Activated naive CD4-positive, alpha-beta T cell (primary cell): Measurements from ENCODE around the gene AIRE.
A peak's percentile ranks its signal among the peaks of the same experiment; 100 is the strongest.
"Not testable (repeated sequence)": the region's sequence is repeated elsewhere in the genome, so short reads cannot be mapped to it uniquely, and the experiment has no call there.

ENCODE experiments used
- DNase-seq, 4 experiments: peaks; one replicate each; lab custom pipeline; 2025; lab: John Stamatoyannopoulos, UW

Gene AIRE

DNA sequence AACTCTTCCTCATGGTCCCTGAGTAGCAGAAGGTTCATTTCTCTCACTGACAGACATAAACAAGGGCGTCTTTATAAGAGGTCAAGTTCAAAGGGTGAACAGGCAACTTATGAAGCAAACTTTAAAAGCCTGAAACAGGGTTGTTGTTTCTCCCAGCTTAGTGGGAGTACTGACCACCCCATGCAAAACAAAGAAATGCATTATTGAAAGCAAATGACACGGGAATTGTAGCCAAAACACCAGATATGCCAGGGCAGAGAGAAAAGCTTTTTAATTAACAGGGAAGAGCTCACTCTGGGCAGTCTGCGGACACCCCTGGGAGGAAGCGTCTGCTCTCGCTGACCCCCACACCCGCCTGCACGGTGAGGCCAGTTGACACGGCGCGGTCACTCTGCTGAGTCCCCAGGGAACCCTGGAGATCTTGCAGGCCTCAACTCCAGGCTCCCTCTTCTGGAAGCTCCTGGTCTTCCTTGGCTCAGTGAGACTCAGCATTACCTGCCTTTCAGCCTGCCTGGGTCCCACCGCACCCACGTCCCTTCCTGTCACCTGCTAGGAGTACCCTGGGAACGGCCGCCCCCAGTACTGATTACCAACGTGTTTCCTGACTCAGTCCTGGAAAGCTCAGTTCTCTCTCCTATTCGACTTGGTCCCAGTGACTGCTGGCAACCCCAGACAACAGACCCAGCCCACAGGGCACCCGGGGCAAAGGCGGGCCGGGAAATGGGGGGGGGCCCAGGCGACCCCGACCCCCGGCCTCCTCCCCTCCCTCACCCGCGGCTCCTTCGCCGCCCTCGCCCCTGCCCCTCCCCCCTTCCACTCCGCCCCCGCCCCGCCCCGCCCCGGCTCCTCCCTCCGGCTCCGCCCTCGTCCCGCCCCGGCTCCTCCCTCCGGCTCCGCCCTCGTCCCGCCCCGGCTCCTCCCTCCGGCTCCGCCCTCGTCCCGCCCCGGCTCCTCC, 52.5 kb downstream of the AIRE start:
- DNase-seq, result no peak

- peak; percentile 93 to 96 (median 95) for DNase-seq
Observed at GRCh38 chr21:44338971-44339910, 53.6 kb downstream of the AIRE start, which contains the start of gene CFAP410. TSS of gene CFAP410 (minus strand) at chr21:44339390. CDS start at chr21:44339194, 196 bp downstream.

- not testable (repeated sequence) for DNase-seq
Observed at GRCh38 chr21:44341726-44342458, 56.2 kb downstream of the AIRE start.

GRCh38 chr21:44342981-44343380, 57.3 kb downstream of the AIRE start:
- not testable (repeated sequence) for DNase-seq

DNA sequence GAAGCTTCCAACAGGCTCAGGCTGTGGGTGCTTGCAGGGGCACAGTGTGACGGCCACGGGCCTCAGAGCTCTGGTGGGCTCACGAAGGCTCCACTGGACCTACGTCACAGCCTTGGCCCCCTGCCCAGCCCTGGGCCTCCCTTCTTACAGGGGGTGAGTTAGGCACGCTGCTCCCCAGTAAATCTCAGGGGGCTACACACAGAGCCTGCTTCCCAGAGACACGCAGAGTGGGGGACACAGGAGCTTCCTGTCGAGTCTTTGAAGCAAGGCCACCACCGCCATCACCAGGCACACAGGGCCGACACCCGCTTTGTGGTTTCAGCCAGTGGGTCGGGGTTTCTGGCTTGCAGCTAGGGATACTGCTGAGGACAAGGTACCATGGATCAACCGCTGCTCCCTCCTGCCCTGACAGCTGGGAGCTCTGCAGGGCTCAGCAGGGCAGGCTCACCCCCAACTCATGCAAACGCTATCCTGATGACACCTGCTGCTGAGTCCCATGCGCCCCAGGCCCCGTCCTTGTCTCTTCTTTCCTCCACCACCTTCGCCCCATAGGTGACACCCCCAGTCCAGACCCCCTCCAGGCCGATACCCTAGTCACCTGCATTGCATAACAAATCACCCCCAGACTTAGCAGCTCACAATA, 59.0 kb downstream of the AIRE start:
- DNase-seq, result no peak

DNA sequence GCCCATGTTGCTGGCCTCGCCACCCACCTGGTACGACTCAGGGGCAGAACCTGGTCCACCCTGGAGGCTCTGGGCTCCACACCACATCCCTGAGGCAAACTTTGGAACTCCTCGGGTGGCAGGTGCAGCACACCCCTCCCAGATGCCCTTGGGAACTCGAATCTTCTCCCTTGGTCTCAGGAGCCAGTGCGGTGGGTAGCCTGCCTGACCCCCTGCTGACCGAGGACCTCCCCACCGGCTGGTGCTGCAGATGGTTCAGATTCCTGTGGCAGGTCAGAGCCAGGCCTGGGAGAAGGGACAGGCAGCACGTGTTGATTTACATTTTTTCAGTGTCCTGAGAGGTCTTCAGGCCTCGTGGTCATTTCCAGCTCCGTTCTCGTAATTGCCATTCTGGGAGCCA, 59.8 kb downstream of the AIRE start:
- DNase-seq, result no peak

- no peak for DNase-seq
Observed at GRCh38 chr21:44347911-44348451, 62.3 kb downstream of the AIRE start.
